NCI-H2029 (cell line): ENCODE measurements around the gene NEDD4L.

ENCODE experiments used
- DNase-seq: peaks from one replicate; lab custom pipeline; 2025; lab: John Stamatoyannopoulos, UW

NEDD4L gene

DNA sequence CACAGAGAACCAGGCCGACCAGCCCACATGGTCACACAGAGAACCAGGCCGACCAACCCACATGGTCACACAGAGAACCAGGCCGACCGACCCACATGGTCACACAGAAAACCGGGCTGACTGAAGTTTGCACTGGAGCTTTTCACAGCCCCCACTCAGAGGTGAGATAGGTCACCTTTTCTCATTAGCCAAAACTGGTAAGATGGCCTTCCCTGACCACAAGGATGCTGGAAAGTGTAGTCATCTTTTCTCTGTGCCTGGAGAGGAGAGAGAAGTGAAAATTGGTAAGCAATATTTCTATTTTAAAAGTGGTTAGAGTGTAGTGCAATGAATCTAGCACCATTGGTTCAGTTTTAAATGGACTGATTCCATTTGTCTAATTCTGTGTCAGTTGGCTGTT, 247.1 kb downstream of the NEDD4L start:
- no peak for DNase-seq

DNA sequence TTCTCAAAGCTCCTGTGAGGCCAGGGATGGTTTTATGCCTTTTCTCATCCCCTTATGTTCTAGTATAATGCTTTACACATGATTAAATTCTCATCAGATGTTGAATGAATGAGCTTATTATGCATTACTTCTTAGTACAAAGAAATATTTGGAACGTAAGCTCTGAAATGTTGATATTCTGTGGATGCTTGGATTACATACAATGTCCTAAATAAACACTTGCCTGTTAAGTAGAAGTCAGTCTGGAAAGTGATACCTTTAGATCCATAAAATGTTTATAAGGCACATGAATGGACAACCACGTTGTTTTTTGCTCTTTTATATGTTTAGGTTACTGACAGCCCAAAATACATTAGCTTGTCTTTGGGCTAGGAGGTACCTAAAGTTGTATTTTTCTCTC, 248.6 kb downstream of the NEDD4L start:
- no peak for DNase-seq

DNA sequence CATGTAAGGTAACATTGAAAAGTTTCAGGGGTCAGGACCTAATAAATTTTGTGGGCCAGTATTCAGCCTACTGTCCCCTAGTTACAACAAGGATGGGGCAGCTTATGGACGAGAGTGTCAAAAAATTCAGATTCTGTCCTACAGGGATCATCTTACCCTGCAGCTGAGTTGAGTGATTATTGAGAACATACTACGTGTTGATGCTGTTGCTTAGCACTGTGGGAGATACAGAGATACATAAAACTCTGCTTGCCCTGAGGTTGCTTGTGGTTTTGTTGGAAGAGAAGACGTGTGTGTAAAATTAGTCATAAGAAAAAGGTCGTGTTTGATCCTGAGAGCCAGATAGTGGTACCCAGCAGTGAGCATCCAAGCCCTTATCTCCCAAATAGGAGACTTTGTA, 253.2 kb downstream of the NEDD4L start:
- DNase-seq, result no peak

DNA sequence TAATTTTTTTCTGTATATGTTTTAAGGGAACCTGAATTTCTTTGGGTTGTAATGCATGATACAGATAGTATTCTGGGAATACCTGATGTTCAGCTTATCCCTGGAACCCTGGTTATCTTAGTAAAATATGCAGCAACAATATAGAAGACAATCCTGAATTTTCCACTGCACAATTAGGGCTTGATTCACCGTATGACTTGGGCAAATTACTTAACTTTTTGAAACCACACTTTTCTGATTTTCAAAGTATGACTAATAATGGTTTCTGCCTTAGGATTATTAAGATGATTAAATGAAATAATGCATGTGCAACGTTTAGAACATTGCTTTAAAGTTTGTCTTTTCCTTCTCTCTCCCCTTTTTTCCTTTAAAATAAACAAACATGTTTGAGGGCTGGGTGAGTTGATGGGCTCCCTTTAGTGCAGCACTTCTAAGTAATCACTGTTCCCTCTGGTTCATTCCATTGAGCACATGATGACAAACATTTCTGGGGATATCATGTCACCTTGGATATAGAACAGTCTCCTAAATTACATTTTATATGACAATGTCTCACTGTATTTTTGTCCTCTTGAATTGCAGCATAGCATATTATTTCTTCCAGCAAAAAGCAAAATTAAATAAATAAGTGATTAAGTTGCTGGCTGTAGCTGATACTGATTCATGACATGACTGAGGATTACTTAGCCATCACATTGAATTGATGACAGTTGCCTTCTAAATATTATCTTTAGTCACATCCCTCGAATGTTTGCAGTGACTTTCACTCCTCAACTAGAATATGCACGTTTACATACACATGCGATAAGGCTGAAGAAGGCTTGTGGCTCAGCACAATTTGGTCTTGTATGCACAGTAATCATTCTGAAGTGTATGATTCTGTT, 254.5 kb downstream of the NEDD4L start:
- DNase-seq, result no peak

DNA sequence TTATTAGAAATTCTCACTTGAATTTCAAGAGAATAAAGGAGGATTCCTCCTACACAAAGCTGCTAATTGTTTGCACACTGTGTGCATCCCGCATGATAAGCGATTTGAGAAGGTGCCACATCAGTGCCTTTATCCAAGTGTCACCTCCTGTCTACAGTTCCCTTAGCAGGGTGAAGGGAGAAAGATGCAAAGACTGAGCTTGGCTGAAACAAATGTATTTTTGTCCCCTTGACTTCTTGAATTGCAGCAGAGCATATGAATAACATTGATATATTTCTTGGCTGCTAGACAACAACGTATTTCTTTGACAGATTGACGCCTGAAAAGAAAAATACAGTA, 255.1 kb downstream of the NEDD4L start:
- DNase-seq, result no peak

DNA sequence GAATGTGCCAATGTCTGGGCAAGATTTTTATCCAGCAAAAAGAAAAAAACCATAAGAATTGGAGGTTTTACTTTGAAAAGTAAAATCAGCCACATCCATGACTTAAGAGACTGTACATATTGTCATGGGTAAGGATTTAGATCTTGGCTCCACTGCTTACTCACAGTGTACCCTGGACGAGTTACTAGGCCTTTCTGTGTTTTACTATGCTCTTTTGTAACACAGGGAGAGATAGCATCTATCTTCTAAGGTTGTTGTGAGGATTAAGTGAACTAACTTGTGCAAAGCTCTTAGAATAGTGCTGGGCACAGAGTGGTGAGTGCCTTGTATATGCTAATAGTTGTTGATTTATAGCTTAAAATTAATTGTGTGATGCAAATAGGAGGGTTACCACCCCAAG, 255.9 kb downstream of the NEDD4L start:
- no peak for DNase-seq

DNA sequence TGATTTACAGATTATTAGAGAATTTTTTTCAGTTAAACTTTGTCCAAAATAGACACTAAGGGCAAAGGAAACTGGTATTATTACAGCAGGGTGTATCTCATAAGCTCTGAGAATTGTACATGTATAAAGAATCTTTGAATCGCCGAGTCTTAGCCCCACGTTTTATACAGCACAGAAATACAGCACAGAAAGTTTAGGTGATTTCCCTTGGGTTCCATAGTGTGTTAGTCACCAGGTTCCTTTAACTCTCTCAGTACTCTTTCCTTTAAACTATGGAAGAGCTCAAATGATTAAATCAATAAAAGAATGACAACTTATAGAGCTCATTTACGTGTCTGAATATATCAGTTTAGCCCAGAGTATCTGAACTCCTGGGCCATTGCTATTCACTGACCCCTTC, 256.8 kb downstream of the NEDD4L start:
- no peak for DNase-seq

DNA sequence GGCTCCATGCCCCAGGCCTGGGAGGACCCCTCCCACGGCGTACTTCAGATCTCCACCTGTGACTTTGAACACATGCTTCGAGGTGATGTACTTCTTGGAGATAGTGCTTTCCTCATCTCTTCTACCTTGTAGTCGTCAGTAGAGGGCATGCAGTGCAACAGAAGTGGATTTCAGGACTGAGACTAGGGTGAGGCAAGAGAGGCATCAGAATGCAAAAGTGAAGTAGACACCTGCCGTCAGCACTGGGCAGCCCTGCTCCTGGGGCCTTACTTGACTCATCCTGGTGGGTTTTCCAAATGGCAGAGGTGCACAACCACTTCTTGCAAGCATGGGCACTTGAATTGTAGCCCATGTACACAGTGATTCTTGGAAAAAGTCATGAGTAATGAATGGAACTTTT, 258.8 kb downstream of the NEDD4L start:
- no peak for DNase-seq

DNA sequence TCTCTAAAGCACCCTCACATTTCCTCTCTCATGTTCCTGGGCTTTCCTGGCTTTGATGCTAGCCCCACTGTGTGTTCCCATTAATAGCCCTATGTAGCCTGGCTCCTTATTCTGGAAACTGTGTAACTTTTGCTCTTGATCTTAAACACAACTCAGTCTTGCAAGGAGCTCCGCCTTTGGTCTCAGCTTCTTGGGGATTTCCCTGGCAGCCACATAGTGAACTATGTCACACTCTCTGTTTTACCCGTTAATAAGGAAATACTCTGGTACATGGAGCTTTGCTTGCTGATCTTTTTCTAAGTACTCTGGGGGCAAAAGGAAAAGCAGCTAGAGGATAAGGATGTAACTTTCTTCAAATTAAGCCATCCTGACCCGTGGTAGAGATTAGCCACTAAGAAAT, 259.3 kb downstream of the NEDD4L start:
- no peak for DNase-seq

DNA sequence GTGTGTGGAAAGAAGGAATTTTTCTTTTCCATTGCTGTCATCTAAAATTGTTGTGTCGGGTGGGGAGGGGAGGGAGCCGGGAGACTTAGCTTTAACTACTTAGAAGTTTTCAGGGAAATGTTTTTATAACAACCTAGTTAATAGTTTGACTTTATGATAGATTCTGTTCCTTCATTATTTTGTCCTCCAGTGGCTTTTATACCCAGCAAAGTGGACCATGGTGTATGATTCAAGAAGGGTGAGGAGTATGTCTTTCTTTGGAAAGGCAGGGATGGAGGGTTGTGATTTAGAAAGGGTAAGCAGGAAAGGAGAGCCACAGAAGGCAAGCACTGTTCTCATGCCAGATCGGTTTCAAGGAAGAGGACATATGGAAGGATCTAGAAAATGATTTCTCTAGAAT, 261.8 kb downstream of the NEDD4L start:
- no peak for DNase-seq

DNA sequence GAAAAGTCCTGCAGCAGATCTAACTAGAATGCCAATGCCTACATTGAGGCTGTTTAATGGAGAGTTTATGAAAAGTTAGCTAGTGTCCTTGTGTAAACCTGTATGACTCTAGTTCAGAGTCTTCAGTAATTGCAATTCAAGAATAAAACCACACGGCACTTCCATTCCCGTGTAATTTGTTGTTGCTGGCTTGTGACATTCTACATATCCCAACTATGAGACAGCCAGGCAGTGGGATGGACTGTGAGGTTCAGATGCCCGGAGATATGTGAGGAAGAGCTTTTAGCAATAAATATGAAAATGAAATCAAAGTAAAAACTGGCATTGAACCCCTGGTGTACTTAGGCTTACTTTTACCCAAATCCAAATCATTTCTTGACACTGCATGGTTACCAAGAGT, 263.4 kb downstream of the NEDD4L start:
- no peak for DNase-seq

DNA sequence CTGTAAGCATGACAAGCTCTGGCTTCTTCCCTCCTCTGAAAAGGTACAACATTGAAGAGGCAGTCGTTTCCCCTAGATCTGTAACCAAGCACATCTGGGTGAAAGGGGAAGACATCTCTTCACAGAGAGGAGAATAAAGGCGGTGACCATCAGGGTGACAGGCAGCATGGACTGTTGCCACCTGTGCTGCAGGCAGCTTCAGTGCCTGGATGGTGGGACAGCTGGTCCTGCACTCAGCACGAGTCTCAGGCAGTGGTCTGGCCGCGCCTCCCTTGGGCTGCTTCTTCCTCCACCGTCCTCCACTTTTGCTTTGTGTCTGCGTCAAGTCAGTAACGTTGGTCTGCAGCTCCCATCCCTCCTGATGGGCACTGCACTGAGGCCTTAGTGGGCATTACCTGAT, 264.4 kb downstream of the NEDD4L start:
- DNase-seq, result no peak

DNA sequence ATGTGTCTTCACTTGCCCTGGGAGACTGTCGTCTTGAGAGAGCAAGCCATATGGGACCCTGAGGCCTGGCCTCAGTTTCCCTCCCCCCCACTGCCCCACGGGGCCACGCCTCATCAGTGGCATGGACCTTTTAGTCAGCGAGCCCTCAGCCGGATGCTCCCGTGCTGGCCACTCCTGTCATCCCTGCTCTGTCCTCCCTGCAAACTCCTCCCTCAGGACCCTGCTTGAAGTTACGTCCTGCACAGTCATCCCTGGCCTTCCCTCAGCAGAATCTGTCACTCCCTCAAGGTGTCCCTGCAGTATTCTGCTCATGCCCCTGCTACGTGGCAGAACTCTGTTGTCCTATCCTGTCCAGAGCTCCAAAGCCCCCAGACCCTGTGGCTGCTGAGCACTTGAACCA, 265.1 kb downstream of the NEDD4L start:
- no peak for DNase-seq

DNA sequence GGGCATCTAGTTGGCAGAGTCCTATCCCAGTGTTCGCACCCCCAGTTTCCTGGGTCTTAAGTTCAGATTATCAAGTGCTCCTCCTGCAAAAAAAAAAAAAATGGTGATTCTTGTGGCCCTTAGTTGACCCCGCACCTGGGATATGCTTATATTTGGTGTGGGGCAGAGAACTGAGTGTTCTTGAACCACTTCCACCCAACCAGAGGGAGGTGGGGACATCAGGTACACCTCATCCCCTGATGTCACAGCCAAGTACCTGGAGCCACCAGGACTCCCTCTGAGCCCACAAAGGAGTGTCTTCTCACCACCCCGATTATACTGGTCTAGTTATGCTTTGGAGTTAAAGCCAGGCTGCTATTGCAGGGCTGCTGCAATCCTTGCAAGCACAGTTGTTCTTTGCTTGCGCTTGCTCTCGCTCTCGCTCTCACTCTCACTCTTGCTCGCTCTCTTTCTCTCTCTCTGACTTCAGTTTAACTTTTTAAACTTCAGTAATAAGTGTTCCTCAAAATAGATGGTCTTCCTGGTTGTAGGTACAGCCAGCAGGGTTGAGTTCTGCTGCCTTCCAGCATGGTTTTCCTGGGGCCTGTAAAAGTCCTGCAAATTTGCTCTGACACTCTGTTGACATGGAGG, 265.7 kb downstream of the NEDD4L start:
- no peak for DNase-seq

DNA sequence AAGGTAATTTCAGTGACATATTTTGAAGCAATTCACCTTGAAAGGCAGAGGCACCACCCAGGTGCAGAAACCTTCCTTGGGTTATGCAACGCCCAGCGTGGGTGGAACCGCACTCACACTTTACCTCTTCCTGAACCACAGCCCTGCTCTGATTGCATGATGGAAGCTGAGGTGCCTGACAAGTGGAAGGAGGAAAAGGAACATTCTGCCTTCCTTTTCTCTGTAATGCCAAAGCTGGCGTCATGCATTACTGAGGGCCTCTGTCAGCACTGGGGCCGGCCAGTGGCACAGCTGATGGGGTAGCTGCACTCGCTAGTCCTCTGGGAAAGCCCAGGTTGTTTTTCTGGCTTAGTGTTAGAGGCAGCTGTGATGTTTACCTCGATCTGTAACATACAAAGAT, 266.5 kb downstream of the NEDD4L start:
- DNase-seq, result peak; percentile 58

DNA sequence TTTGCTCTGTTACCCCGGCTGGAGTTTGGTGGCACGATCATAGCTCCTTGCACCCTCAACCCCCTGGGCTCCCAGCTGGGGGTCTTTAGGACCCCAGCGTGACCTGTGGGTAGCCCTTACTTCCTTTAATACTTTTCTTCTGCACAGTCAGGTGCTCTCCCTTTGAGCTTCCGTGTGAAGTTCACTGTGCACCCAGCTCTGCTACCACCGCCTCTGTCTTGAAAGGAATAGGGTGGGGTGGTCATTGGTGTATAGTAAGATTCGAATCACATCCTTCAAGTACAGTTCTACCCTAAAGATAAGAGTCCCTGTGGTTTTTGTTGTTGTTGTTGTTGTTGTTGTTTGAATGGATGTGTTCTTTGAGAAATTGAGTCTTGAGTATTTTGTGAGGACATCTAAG, 267.4 kb downstream of the NEDD4L start:
- DNase-seq, result no peak

DNA sequence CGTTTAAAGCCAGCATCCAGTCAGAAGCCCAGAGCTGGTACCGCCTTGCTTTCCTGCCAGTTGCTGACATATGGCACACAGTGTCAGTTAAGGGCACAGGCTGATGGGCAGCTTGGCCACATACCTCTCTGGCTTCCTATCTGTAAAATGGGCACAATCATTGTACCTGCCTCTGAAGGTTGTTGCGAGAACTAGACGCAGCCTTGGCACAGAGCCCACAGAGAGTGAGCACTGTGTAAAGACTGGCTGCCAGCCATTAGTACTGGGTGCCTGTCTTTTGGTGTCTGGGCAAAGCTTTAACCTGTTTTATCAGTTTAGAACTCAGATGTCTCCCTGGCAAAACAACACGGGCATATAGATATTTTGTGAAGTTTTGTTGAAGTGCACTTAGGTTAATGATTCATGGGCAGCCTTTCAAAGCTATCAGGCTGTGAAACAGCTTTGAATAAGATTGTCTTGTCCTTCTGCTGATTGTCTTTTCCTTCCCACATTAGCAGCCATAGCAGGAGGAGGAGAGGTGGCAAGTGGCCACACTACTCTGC, 269.5 kb downstream of the NEDD4L start:
- DNase-seq, result peak; percentile 71

DNA sequence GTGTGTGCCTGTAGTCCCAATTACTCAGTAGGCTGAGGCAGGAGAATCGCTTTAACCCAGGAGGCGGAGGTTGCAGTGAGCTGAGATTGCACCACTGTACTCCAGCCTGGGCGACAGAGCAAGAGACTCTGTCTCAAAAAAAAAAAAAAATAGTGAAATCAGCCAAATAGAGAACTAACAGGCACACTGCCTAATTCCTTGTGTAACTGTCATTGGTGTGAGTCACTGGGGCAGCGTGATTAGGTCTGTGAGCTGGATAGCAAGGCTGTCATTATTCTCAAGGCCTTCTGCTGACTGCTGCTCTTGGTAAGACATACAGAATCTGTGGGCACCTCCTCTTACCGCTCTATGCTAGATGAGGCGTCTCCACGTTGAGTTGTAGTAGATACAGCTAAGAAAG, 270.3 kb downstream of the NEDD4L start:
- no peak for DNase-seq

DNA sequence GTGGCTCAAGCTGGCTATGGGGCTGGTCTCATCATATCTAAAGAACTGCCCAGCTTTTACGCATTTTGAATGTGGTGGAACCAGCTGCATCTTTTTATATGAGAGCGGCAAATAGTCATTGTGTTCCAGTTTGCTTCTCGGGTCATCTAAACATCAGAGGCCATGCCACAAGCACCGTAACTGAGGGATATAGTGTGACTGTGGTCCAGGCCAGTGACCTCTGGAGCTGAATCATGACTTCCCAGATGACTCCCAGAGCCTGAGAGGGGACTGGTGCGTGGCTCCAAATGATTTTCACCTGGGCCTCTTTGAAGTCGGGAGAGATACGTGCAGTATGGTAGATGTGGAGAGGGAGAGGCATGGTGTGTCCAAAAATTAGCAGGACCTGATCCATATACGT, 271.0 kb downstream of the NEDD4L start:
- no peak for DNase-seq

DNA sequence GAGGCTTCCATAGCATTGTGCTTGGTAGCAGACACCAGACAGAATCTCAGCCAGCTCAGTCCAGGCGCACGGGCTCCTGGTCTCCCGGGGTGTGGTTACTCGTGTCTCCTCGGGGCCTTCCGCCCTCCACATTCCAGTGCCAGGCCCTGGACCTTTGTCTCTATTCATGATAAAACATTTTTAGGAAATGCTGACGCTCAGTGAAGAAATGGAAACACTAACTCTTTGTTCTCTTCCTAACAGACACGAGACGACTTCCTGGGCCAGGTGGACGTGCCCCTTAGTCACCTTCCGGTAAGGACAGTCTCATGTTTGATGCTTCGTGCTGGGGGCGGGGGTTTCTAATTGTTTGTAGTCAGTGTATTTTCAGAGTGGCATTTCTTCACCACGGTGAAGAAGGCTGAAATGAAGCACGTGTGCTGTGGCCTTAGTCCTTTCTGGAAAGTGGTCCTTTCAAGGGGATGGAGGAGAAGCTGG, 271.8 kb downstream of the NEDD4L start:
- DNase-seq, result no peak

DNA sequence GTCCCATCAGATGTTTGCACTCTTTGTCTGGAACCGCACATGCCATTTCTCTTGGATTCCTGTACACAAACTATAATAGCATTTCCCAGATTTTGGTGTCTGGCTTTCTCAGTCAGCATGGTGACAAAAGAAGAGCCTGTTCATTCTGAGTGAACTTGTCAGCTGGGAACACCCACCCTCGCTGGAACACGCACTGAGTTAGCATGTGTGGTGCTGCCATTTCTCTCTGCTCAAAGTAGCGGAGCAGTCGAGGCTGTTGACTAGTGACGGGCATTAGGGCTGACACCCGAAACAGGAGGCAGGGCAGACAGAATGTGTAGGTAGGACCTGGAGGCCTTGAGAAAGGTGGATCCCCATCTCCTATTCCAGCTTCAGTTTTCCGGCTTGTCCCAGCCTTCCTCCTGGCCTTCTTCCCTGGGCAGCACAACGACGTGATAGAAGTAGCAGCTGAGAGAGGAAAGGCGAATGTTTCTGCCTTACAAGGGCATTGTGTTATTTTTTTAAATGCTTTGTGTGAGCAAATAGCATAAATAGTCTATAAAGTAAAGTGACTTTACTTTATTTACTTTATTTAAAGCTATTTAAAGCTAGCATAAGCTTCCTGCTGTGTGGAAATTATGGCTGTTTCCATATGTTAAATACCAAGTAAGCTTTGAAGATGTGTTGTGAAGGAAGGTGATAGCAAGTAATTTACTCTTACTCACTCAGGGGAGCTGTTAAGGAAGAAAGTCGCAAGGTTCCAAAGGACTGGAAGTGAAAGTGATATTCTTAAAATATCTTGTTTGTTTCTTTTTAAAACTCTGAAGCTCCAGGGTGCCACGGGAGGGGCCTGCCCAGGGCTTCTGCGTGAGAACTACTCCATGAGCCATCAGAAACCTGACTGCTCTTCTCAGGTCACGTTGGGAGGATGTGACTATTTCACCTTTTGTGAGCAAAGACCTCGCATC, 272.6 kb downstream of the NEDD4L start:
- no peak for DNase-seq

DNA sequence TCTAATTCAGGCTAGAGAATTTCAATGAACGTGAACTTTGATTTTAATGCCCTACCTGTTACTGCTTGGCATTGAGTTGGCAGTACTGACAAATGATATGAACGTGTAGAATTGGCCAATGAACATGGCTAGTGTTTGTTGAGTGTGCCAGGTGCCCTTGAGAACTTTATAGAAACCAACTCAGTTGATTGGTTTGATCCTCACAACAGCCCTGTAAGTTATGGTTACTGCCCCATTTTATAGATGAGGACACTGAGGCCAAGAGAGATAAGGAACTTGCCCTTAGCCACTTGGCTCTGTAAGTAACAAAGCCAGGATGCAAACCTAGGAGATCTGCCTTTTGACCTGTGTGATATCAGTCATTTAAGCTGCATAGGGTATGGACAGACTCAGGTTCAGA, 275.7 kb downstream of the NEDD4L start:
- no peak for DNase-seq
